ENCODE results near the gene CADPS. TPM values are rescaled to one million over a fixed set of nuclear protein-coding genes. Genes with fewer than 3 reads are reported as not detected.

CADPS gene
- polyA plus RNA-seq, 3 donors, result not detected

DNA sequence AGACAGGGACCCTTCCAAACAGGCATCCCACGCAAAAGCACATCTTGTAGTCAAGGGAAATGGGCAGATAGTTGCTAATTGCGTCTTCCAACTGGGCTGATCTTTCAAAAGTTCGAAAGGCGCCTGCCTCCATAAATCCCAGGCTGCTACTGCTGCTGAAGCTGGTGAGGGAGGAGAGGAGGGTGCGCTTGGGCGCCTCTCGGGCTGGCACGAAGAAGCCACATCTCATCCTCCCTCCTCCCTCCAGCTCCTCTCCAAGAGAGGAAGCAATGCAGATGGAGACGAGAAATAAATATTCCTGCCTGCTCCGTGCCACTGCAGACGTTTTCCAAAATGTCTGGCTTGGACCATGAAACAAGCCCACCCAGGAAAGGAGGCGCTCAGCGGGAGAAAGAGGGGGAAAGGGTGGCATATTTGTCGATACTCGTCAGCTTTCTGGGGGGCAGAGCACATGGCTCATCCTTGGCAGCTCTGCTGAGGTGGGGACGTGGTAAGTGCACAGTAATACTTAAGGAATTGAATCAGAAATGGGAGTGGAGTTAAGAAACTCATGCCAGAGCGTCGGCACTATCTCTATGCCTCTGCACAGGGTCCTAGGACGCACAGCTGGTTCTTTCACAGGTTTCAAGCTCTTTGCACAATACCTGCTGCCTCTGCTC is 413.0 kb downstream of the CADPS start:
- H3K27me3 Mint-ChIP-seq (ENCODE audit: low read depth in 3 of 3), result peaks cover 0 to 5% (median 0%) of the 10 kb centered on the region in 3 donors
- H3K4me3 Mint-ChIP-seq, result no peak overlapping the region
- intact Hi-C loops (cut with micrococcal nuclease), result no loop called here

DNA sequence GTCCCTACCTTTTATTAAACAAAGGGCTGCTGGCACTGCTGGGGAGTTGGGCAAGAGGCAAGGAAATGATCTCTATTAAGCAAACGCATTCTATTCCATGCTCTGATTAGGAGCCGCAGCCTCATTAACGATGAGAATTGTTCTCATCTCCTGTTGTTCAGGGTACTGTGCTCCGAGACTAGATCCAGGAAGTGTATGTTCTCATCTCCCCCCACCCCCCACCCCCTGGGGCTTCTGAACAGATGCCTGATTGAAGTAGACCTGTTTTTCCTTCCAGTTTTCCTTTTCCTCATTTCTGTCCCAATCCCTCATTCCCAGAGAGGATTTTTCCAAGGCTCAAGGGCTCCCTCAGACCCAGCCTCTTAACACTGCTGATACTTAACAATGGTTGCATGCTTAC is 420.3 kb downstream of the CADPS start:
- Histone ChIP-seq H2AFZ (ENCODE audit: insufficient read depth, low read depth, low read length, poor library complexity, severe bottlenecking) (no peak overlapping the region), H3K27me3 (ENCODE audit: control insufficient read depth in 2 of 2, insufficient read depth in 2 of 2, low read length in 2 of 2) (no peaks in the 10 kb centered on the region), H3K9ac (ENCODE audit: insufficient read depth, low read length, poor library complexity, severe bottlenecking) (no peak overlapping the region), H4K20me1 (ENCODE audit: insufficient read depth, low read length) (no peaks in the 10 kb centered on the region), H3K9me3 (replicated peaks in 1 of 2; ENCODE audit: control insufficient read depth in 1 of 2, insufficient read depth in 1 of 2, low read length in 2 of 2) (no peaks in the 10 kb centered on the region), H3K4me1 (ENCODE audit: control insufficient read depth in 1 of 2, insufficient read depth in 2 of 2, low read length in 2 of 2) (no peaks in the 10 kb centered on the region), H3K4me3 (replicated peaks in 1 of 3; ENCODE audit: low read depth in 2 of 3, low read length in 3 of 3) (no peak overlapping the region), H3K36me3 (replicated peaks in 1 of 2; ENCODE audit: control insufficient read depth in 1 of 2, insufficient read depth in 2 of 2, low read length in 2 of 2) (no peaks in the 10 kb centered on the region), H3K27ac (ENCODE audit: low read depth in 1 of 2, low read length in 2 of 2) (no peak overlapping the region), H3K4me2 (replicated peaks; ENCODE audit: extremely low read depth, low read length, poor library complexity, severe bottlenecking) (no peak overlapping the region), H3K79me2 (ENCODE audit: insufficient read depth, low read length) (no peaks in the 10 kb centered on the region)
- Mint-ChIP-seq H3K27me3 (ENCODE audit: low read depth in 3 of 3) (peaks cover 2 to 3% (median 2%) of the 10 kb centered on the region in 3 donors), H3K27ac (no peak overlapping the region), H3K4me1 (no peaks in the 10 kb centered on the region), H3K36me3 (no peaks in the 10 kb centered on the region), H3K9me3 (peaks cover 0 to 2% (median 0%) of the 10 kb centered on the region in 7 donors), H3K4me3 (no peak overlapping the region)
- TF ChIP-seq, protein P1, sequence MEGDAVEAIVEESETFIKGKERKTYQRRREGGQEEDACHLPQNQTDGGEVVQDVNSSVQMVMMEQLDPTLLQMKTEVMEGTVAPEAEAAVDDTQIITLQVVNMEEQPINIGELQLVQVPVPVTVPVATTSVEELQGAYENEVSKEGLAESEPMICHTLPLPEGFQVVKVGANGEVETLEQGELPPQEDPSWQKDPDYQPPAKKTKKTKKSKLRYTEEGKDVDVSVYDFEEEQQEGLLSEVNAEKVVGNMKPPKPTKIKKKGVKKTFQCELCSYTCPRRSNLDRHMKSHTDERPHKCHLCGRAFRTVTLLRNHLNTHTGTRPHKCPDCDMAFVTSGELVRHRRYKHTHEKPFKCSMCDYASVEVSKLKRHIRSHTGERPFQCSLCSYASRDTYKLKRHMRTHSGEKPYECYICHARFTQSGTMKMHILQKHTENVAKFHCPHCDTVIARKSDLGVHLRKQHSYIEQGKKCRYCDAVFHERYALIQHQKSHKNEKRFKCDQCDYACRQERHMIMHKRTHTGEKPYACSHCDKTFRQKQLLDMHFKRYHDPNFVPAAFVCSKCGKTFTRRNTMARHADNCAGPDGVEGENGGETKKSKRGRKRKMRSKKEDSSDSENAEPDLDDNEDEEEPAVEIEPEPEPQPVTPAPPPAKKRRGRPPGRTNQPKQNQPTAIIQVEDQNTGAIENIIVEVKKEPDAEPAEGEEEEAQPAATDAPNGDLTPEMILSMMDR (IDR thresholded peaks at IDR 0.05), result no peak
- intact Hi-C loops (cut with micrococcal nuclease), result no loop called here
- no peak for DNase-seq
- WGBS (ENCODE audit: insufficient coverage), result 80% methylated on average over 2 of the region's 4 CpGs

More for the DNA sequence above, 413.0 kb downstream of the CADPS start:
- no peak for DNase-seq
- Histone ChIP-seq H3K9ac (ENCODE audit: insufficient read depth, low read length, poor library complexity, severe bottlenecking) (no peak overlapping the region), H2AFZ (ENCODE audit: insufficient read depth, low read depth, low read length, poor library complexity, severe bottlenecking) (no peak overlapping the region), H3K9me3 (replicated peaks in 1 of 2; ENCODE audit: control insufficient read depth in 1 of 2, insufficient read depth in 1 of 2, low read length in 2 of 2) (no peaks in the 10 kb centered on the region), H4K20me1 (ENCODE audit: insufficient read depth, low read length) (no peaks in the 10 kb centered on the region), H3K4me1 (ENCODE audit: control insufficient read depth in 1 of 2, insufficient read depth in 2 of 2, low read length in 2 of 2) (no peaks in the 10 kb centered on the region), H3K27ac (ENCODE audit: low read depth in 1 of 2, low read length in 2 of 2) (no peak overlapping the region), H3K4me3 (replicated peaks in 1 of 3; ENCODE audit: low read depth in 2 of 3, low read length in 3 of 3) (no peak overlapping the region), H3K36me3 (replicated peaks in 1 of 2; ENCODE audit: control insufficient read depth in 1 of 2, insufficient read depth in 2 of 2, low read length in 2 of 2) (no peaks in the 10 kb centered on the region), H3K4me2 (replicated peaks; ENCODE audit: extremely low read depth, low read length, poor library complexity, severe bottlenecking) (no peak overlapping the region), H3K27me3 (ENCODE audit: control insufficient read depth in 2 of 2, insufficient read depth in 2 of 2, low read length in 2 of 2) (no peaks in the 10 kb centered on the region), H3K79me2 (ENCODE audit: insufficient read depth, low read length) (no peaks in the 10 kb centered on the region)
- TF ChIP-seq, protein P1 (IDR thresholded peaks at IDR 0.05), result no peak
- Mint-ChIP-seq H3K4me1 (no peaks in the 10 kb centered on the region), H3K27ac (no peak overlapping the region), H3K36me3 (no peaks in the 10 kb centered on the region), H3K9me3 (peaks cover 0 to 3% (median 0%) of the 10 kb centered on the region in 7 donors)
- WGBS (ENCODE audit: insufficient coverage), result 86% methylated on average over 10 of the region's 19 CpGs
